Neural crest cell (in vitro differentiated cells): ENCODE data around the gene ITFG2. TPM values are rescaled to one million over a fixed set of nuclear protein-coding genes. Genes with fewer than 3 reads are reported as not detected.
A peak's percentile ranks its signal among the peaks of the same experiment; 100 is the strongest.

ENCODE experiments used
- DNase-seq: peaks from one replicate; pipeline ENCODE4 v3.0.0; 2021; ENCODE audit warnings: low read depth, mixed read lengths, low spot score
- H3K27ac Mint-ChIP-seq: one replicate; pipeline ENCODE4 v1.8.0; 2021; ENCODE audit warnings: mild to moderate bottlenecking, mixed read lengths; ENCODE audit not compliant: unreplicated experiment
- H3K27me3 Mint-ChIP-seq: 2 replicates; pipeline ENCODE4 v1.8.0; 2021; ENCODE audit warnings: low read depth, mild to moderate bottlenecking, mixed read lengths
- H3K36me3 Mint-ChIP-seq: 2 replicates; pipeline ENCODE4 v1.8.0; 2021; ENCODE audit warnings: low read depth, mild to moderate bottlenecking, mixed read lengths
- H3K4me1 Mint-ChIP-seq: 2 replicates; pipeline ENCODE4 v1.8.0; 2021; ENCODE audit warnings: mixed read lengths
- H3K4me3 Mint-ChIP-seq: one replicate; pipeline ENCODE4 v1.8.0; 2021; ENCODE audit warnings: mild to moderate bottlenecking, mixed read lengths
- H3K9me3 Mint-ChIP-seq: 2 replicates; pipeline ENCODE4 v1.8.0; 2021; ENCODE audit warnings: mixed read lengths
- total RNA-seq: library from RNA; stranded (reverse); gene quantifications from 2 replicates; pipeline ENCODE4 v1.2.1, GENCODE V29; 2021
- TF ChIP-seq, protein P1 (sequence below): fragments of 200-600 bp; sonication (generic); conservative IDR thresholded peaks from 2 replicates; pipeline ENCODE4 v1.5.0; 2021; ENCODE audit warnings: antibody characterized with exemption, mild to moderate bottlenecking

ITFG2 gene
- total RNA-seq, 1 donor from 2014 or later: 43.5 TPM

GRCh38 chr12:2855546-2855945 lies 43.1 kb downstream of the ITFG2 start:
- H3K27ac Mint-ChIP-seq: no peak overlapping the region
- H3K36me3 Mint-ChIP-seq: no peaks in the 10 kb centered on the region
- H3K9me3 Mint-ChIP-seq: no peaks in the 10 kb centered on the region
- H3K4me3 Mint-ChIP-seq: no peak overlapping the region
- H3K4me1 Mint-ChIP-seq: peaks cover 12% of the 10 kb centered on the region
- TF ChIP-seq, protein P1, sequence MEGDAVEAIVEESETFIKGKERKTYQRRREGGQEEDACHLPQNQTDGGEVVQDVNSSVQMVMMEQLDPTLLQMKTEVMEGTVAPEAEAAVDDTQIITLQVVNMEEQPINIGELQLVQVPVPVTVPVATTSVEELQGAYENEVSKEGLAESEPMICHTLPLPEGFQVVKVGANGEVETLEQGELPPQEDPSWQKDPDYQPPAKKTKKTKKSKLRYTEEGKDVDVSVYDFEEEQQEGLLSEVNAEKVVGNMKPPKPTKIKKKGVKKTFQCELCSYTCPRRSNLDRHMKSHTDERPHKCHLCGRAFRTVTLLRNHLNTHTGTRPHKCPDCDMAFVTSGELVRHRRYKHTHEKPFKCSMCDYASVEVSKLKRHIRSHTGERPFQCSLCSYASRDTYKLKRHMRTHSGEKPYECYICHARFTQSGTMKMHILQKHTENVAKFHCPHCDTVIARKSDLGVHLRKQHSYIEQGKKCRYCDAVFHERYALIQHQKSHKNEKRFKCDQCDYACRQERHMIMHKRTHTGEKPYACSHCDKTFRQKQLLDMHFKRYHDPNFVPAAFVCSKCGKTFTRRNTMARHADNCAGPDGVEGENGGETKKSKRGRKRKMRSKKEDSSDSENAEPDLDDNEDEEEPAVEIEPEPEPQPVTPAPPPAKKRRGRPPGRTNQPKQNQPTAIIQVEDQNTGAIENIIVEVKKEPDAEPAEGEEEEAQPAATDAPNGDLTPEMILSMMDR: no peak
- H3K27me3 Mint-ChIP-seq: no peaks in the 10 kb centered on the region
- DNase-seq: no peak

GRCh38 chr12:2856051-2856450 lies 43.6 kb downstream of the ITFG2 start:
- no peak overlapping the region for H3K4me3 Mint-ChIP-seq
- peaks cover 12% of the 10 kb centered on the region for H3K4me1 Mint-ChIP-seq
- H3K27me3 Mint-ChIP-seq: no peaks in the 10 kb centered on the region
- no peak for DNase-seq
- TF ChIP-seq, protein P1: no peak
- no peaks in the 10 kb centered on the region for H3K36me3 Mint-ChIP-seq
- H3K9me3 Mint-ChIP-seq: no peaks in the 10 kb centered on the region
- no peak overlapping the region for H3K27ac Mint-ChIP-seq

DNA sequence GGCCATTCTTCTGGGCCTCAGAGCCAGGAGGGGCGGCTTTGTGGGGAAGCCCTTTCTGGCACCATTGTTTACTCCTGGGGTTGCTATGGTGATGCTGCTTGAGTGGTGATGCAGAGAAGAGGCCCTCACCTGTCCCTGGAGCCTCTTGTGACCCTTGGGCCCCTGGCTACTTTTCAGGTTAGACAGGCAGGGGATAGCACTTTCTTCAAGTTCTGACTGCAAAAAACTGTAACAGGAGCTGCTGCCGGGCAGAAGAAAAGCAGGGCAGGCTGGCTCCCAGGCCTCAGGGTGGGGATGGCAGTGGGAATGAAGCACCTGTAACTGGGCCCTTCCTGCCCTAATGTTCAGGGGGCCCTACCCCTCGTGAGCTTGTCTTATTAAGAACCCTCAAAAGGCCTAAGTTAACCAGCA lies 44.6 kb downstream of the ITFG2 start, which contains the start of gene TEX52:
TEX52 (minus strand) TSS at position 19 of the 411 bp plus-strand sequence; CDS start at position 6, 13 bp downstream.
- H3K9me3 Mint-ChIP-seq: no peaks in the 10 kb centered on the region
- DNase-seq: no peak
- H3K4me3 Mint-ChIP-seq: no peak within 1 kb of the TSS
- H3K36me3 Mint-ChIP-seq: peaks cover 4% of the 10 kb centered on the region
- TF ChIP-seq, protein P1: no peak
- peaks cover 12% of the 10 kb centered on the region for H3K4me1 Mint-ChIP-seq
- peak within 1 kb of the TSS; percentile 95 for H3K27ac Mint-ChIP-seq
- no peaks in the 10 kb centered on the region for H3K27me3 Mint-ChIP-seq

DNA sequence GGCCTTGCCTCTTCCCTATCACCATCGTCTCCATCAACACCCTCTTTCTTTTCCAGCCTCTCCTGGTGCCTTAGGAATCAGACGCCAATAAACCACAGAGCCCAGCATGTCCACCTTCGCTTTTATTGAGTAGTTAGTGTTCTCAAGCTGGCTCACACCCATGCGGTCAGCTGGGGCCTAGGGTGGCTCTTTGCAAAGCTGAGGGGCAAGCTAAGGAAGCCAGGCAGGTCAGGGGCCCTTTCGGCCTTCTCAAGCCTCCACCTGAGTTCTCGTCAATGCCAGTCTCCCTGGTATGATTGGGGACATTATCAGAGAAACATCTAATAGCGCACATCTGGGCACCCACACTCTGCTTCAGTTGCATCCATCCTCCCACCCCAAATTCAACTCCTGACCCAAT lies 45.1 kb downstream of the ITFG2 start:
- TF ChIP-seq, protein P1: no peak
- Mint-ChIP-seq H3K4me3 (no peak overlapping the region), H3K27me3 (no peaks in the 10 kb centered on the region), H3K36me3 (peaks cover 4% of the 10 kb centered on the region), H3K27ac (peak overlapping the region; percentile 95), H3K9me3 (no peaks in the 10 kb centered on the region), H3K4me1 (peaks cover 12% of the 10 kb centered on the region)
- DNase-seq: no peak

DNA sequence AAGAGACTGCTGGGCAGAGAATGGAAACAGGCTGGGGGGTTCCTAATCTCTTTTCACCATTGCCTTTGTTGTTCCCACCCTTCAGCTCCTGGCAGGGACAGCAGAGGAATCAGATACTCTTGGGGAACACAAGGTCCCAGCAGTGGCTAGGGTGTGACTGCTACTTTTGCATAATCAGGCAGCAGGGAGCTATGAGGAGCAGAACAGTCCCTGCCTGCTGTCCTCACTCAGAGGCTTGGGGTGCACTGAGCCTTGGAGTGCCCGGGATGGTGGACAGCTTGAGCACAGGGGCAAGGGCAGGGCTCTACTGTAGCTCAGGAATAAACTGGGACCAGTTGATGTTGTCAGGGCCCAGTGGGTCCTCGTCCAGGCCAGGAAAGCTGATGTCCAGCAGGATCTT lies 45.9 kb downstream of the ITFG2 start:
- H3K27ac Mint-ChIP-seq: no peak overlapping the region
- H3K4me1 Mint-ChIP-seq: peaks cover 12% of the 10 kb centered on the region
- H3K36me3 Mint-ChIP-seq: peaks cover 9% of the 10 kb centered on the region
- H3K9me3 Mint-ChIP-seq: no peaks in the 10 kb centered on the region
- no peak for DNase-seq
- TF ChIP-seq, protein P1: no peak
- H3K4me3 Mint-ChIP-seq: no peak overlapping the region
- H3K27me3 Mint-ChIP-seq: no peaks in the 10 kb centered on the region
